HG03520 (cell line): ENCODE measurements around the gene SPANXD.
"Not testable (repeated sequence)": the region's sequence is repeated elsewhere in the genome, so short reads cannot be mapped to it uniquely, and the experiment has no call there.

Experiments used
- ATAC-seq: cut with Tn5 transposase; IDR thresholded peaks from one replicate; pipeline ENCODE4 v1.9.1; 2021; ENCODE audit warnings: mild to moderate bottlenecking, moderate library complexity; ENCODE audit not compliant: unreplicated experiment

The SPANXD gene

GRCh38 chrX:141698639-141699038 is at the start of gene SPANXD:
SPANXD (minus strand) TSS chrX:141698739; CDS start chrX:141698405, 334 bp downstream.
- ATAC-seq: not testable (repeated sequence)

GRCh38 chrX:141742666-141743065 is 44.1 kb upstream of the SPANXD start:
- no peak for ATAC-seq

GRCh38 chrX:141736656-141737055 is 38.1 kb upstream of the SPANXD start:
- no peak for ATAC-seq

- ATAC-seq: no peak
Observed at GRCh38 chrX:141733371-141733770, 34.8 kb upstream of the SPANXD start.

GRCh38 chrX:141732031-141732430 is 33.5 kb upstream of the SPANXD start:
- ATAC-seq: no peak

GRCh38 chrX:141724186-141724585 is 25.6 kb upstream of the SPANXD start:
- no peak for ATAC-seq

GRCh38 chrX:141714680-141715079 is 16.1 kb upstream of the SPANXD start:
- no peak for ATAC-seq

- ATAC-seq: no peak
Observed at GRCh38 chrX:141701072-141701471, 2.5 kb upstream of the SPANXD start.

GRCh38 chrX:141673946-141674345 is 24.6 kb downstream of the SPANXD start:
- no peak for ATAC-seq

- ATAC-seq: no peak
Observed at GRCh38 chrX:141669689-141670088, 28.9 kb downstream of the SPANXD start.

- ATAC-seq: no peak
Observed at GRCh38 chrX:141668371-141668770, 30.2 kb downstream of the SPANXD start.

- ATAC-seq: no peak
Observed at GRCh38 chrX:141662781-141663180, 35.8 kb downstream of the SPANXD start.

GRCh38 chrX:141652286-141652685 is 46.3 kb downstream of the SPANXD start:
- no peak for ATAC-seq
